NCI-H510A (cell line): Measurements from ENCODE around the gene SULT1E1.
"Not testable (repeated sequence)": the region's sequence is repeated elsewhere in the genome, so short reads cannot be mapped to it uniquely, and the experiment has no call there.

ENCODE experiments used
- DNase-seq: peaks from one replicate; lab custom pipeline; 2025; lab: John Stamatoyannopoulos, UW

The SULT1E1 gene

DNA sequence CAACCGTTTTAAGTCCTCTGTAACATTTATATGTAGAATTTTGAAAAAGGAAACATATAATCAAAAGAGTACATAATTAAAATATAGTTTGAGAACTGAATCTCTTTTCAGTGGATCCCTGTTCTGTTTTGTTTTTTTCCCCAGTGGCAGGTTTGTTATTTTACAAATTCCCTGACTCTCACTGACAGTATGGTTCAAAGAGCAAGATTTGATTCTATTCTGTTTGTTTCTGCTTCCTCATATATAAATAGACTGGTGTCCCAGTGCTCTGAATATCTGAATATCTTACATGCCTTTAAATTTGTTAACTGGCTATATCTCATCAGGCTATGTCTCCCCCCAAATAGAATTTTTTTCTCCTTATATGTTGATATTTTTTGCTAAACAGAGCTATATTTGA, 16.6 kb downstream of the SULT1E1 start:
- DNase-seq, result no peak

DNA sequence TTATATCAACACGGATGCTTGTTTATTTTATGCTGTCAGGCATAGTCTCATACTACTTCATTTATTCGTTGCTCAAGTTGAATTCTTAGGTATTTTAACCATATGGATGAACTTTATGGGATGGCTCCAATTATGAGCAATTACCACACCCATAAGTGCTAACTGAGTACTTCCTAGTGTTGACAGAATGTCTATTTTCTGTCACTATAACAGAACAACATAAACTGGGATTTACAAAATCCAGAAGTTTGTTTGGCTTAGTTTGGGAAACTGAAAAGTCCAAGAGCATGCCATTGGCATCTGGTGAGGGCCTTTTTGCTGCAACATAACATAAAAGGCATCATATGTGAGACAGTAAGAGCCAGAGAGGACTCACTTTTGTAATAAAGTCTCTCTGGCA, 21.0 kb downstream of the SULT1E1 start:
- DNase-seq, result no peak

DNA sequence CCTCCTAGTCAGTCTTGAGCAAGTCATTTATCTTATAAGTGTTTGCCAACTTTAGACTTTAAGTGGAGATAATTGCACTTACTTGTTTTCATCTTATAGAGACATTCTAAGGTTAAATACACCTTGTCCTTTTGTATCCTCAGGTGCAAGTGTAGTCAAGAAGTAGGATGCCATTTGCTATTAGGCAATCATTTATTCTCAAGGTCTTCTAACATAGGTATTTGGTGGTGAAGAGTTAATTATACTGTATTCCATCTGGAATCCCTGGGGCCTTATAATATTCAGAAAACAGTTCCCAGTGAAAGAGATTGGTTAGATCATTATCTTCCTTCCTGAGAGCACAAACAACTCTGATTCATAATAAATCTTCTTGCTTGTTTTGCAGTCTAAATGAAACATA, 23.7 kb downstream of the SULT1E1 start:
- no peak for DNase-seq

DNA sequence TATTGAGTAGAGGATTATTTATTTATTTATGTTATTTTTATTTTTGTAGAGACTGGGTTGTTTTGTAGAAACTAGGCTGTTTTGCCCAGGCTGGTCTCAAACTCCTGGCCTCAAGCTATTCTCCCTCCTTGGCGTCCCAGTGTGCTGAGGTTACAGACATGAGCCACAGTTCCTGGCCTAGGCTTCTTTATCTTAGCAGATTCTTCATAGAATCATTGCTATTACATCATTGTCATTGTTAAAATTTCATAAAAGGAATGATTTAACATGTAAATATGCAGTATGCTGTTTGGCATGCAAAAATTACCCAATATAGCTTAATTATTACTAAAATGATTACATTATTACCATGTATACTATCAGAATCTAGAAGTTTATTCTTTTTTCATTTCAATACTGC, 24.2 kb downstream of the SULT1E1 start:
- DNase-seq, result no peak

DNA sequence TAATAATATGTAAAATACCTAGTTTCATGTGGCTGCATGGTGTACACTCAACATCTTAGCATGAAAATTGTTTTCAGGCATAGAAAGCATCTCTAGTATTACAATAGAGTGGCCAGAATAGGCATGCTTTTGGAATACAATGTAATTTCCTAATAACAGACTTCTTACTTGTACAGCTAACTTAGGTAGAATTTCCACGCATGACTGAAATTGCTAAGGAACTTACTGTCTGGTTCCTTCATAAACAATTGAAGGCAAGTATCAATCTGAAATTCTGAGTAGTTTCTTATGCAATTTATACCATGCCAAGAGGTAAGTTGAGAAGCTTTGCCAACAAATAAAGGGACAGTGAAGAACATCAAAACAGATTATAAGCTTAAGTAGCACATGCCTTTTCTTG, 26.7 kb downstream of the SULT1E1 start:
- DNase-seq, result no peak

DNA sequence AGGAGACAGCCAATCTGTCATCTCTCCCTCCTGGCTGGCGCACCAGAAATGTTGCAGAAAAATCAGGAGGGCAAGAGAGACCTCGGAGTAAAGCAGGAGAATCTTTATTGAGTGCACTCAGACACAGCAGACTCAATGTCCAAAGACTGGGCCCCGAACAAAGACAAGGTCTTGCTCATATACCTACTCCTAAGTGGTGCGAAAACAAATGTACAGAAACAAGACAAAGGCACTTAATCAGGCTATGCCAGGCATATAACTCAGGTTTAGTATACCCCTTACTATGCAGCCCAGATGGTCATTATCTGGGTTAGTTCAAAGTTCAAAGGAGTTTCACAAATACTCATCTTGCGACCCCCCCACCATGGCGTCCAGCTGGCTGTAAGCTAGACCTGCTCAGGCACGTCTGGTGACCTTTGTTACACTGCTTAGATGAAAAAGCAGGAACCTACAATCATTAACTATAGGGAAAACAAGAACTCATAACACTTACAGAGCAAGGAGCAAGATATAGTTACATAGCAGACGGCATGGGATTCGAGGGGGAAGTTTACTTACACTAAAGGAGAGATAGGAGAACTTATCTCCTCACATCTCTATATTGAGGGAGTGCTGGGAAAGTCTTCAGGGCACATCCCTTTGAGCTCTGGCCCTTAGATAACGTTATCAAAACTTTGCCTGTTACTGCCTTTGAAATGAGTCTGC, 27.5 kb downstream of the SULT1E1 start:
- peak; percentile 4 for DNase-seq

DNA sequence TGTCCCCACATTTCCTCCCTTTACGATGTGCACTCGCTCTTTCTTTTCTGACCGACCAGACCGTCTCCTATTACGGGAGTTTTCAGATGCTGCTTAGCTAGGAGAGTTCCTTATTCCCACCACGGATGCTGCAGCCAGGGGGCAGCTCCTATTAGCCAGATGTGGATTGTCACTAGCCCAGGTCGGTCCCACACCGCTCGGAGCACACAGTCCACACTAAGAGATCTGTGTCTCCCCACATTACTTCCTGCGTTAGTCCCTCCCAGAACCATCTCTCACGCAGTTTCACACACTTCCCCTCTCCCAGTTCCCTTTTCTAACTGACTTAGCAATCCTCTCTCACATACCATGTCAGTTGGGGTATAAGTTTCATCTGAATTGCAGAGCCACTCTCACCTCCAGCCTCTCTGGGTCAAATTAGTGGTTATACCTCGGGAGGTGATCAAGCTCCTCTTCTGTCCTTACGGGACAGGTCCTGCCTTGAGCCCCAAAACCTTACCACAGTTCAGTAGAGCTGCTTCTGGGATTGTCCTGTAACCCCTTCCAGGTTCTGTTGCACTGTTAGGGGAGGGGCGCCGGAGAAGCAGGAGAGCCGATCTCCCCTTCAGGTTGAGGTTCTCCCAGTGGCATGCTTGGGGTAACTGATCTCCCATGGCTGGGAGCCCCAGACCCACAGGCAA, 28.2 kb downstream of the SULT1E1 start:
- no peak for DNase-seq

DNA sequence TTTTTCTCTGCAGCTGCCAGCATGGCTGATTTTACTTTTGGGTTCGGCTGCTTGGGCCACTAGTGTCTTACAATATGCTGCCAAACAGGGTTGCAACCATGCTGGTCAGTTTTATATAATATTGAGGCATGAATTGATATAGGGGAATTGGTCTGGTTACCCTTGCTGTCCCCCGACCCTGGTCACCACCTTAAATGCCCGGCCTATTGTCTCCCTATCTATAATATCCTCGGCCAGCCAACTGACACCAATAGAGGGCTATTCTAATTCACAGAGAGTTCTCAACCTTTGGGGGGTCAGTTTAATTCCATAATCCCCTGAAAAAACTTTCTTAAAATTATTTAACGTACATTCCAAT, 28.7 kb downstream of the SULT1E1 start:
- no peak for DNase-seq

DNA sequence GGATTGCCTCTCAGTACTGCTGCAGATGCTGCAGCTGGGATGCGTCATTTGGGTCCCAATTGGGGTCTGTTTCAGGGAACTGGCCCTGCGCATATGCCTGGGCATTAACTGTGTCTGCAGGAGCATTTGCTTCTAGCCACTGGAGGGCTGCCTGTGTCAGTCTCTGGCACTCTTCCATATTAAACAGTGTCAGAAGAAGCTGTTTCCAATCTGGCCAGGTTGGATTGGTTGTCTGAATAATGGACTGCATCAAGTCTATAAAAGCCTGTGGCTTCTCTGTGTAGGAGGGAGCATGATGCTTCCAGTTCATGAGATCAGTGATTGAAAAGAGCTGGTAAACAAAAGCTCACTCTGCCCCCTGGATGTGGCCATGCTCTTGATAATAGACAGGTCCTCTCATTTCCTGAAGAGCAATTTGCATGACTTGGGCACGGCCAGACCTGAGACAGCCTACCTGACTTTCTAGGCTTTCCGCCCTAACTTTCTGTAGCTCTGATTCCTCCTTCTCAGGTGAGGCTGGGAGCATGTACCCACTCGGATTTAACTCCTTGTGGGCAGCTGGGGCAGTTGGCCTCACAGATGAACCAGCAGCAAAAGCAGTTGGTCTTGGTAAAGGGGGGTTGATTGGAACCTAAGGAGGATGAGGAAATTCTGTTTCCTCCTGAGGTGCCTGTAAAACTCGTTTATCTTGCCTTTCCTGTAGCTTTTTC, 29.2 kb downstream of the SULT1E1 start:
- DNase-seq, result peak; percentile 70

DNA sequence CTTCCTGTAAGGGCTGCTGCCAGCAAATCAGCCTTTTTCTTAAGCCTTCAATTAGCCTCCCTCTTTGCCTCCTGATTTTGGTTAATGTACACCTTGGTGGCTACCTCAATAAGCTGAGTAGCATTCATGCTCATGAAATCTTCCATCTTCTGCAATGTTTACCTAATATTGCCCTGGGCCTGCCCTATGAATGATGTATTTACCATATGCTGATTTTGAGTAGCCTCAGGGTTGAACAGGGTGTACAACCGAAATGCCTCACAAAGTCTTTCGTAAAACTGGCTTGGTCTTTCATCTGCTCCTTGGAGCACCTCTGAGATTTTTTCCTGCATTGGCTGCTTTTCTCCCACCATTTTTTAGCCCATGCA, 29.8 kb downstream of the SULT1E1 start:
- no peak for DNase-seq

DNA sequence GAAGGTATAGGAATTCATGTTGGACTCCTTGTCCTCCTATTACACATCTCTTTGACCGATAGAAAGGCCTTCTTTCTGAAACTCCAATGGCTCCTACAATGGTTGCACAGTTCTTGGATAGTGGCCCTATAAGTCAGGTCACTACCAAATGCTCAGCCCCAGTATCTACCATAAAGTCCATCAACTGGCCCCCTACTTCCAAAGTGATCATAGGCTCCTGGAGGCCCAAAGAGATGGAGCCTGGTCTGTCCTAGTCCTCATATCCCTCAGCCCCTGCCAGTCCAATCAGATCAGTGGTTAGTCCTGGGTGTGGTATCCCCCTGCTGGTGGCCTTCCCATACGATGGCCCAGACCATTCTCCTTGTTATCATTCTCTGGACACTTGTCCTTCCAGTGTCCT, 30.3 kb downstream of the SULT1E1 start:
- DNase-seq, result no peak

DNA sequence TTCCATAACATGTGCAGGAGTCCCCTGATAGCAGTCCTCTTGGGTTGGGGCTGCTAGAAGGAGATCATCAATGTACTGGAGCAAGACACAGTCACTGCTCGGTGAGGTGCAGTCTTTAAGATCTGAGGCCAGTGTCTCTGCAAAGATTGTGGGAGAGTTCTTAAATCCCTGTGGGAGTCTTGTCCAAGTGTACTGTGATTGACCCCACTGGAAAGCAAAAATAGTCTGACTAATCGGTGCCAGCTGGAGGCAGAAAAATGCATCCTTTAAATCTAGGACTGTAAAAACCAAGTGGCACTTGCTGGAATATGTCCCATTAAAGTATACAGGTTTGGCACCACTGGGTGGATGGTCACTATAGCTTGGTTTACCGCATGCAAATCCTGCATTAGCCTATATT, 31.1 kb downstream of the SULT1E1 start:
- DNase-seq, result no peak

DNA sequence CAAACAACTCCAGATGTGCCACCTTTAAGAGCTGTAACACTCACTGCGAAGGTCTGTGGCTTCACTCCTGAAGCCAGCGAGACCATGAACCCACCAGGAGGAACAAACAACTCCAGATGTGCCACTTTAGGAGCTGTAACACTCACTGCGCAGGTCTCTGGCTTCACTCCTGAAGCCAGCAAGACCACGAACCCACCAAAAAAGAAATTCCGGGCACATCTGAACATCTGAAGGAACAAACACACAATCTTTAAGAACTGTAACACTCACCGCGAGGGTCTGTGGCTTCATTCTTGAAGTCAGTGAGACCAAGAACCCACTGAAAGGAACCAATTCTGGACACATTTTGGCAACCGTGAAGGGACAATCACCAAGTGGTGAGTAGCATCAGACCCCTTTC, 34.9 kb downstream of the SULT1E1 start:
- DNase-seq, result not testable (repeated sequence)

DNA sequence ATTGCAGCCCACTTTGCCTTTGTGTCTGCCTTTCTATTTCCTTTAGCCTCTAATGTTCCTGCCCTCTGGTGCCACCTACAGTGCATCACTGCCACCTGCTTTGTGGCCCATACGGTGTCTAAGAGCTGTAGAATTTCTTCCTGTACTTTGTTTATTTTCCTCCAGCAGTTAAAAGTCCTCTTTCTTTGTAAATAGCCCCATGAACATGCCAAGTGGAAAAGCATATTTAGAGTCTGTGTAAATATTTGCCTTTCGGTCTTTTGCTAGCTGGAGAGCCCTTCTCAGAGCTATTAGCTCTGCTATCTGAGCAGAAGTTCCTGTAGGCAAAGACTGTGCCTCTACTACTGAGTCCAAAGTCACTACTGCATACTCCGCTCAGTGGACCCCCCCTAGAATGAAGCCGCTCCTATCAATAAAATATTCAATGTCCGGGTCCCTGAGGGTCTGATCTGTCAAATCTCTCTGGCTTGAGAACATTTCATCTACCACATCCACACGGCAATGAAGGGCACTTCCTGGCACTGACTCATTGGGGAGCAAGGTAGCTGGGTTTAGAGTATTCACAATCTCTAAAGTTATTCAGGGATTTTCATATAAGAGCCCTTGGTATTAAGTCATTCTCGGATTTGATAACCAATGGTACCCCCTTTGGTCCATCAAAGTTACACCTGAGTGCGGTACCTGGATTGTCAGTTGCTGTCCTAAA, 36.3 kb downstream of the SULT1E1 start:
- DNase-seq, result peak; percentile 83

DNA sequence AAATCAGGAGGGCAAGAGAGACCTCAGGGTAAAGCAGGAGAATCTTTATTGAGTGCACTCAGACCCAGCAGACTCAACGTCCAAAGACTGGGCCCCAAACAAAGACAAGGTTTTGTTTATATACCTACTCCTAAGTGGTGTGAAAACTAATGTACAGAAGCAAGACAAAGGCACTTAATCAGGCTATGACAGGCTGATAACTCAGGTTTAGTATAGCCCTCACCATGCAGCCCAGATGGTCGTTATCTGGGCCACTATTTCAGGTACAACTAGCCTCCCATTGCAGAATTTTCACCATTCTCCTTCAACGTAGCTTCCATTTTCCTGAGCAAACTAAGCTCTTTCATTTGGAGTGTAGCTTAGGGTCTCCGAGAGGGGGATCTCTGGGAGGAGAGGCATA, 36.9 kb downstream of the SULT1E1 start:
- no peak for DNase-seq

DNA sequence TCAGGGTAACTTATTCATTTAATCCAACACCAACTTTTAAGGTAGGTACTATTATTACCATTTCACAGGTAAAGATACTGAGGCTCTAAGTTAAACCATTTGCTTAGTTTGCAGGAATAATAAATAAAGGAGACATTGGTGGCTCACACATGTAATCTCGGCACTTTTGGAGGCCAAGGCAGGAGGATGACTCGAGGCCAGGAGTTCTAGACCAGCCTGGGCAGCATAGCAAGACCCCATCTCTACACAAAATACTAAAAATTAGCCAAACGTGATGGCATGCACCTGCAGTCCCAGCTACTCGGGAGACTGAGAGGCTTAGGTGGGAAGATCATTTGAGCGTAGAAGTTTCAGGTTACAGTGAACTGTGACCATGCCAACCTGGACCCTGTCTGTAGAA, 37.7 kb downstream of the SULT1E1 start:
- DNase-seq, result no peak

DNA sequence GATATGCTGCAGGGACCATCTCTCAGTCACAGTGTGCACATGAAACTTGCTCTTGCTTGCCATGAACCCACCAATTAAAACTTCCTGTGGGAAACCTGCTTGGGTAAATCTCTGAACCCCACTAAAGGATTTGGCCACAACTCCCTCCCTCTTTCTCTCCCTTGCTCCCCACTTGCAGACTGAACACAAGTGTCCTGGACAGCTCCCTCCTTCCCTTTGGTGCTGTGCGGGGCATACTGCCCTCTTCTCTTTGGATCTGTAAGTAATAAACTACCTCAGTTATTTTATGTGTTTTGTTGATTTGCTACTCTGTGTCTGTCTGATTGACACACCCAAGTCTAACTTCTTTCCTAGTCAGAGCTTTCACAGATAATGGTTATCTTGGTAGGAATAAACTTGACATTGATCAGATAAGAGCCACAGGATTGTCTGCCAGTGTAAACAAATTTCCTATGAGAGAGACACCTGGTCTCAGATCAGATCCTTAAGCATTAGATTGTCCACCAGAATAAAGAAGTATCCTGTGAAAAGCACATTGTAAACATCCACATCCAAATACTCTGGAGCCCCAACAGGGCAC, 41.8 kb downstream of the SULT1E1 start:
- no peak for DNase-seq

DNA sequence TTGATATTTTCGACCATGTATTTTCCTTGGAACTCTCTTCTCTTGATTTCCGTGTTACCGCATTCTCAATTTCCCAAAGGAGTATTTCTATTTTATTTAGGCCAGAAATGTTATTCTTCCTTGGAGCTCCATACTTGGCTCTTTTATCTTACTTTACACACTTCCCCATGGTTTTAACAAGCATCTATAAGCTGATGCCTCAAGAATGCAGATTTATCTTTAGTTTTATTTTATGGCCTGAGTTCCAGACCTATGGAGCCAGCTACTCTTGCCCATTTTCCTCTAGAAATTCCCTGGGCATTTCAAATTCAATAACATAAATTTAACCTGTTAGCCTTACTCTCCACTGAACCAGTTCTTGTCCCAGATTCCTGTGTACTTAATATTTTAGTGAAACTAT, 43.7 kb downstream of the SULT1E1 start:
- DNase-seq, result no peak

DNA sequence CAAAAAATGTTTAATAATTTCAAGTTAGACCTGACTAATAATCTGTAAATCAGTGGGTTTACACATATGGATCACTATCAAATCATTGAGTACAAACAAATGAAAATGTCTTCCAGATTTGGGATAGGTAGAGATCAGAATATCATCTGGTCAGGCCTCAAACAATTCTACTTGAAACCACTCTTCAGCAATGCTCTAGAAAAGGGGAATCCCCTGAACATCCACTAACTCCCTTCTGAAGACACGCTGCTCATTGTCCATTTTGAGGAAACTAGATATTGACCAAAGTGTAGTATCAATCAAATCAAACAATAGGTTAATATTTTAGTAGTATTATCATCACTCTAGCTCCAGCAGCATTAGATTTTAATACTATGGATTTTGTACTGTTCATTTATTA, 46.3 kb downstream of the SULT1E1 start:
- DNase-seq, result no peak

DNA sequence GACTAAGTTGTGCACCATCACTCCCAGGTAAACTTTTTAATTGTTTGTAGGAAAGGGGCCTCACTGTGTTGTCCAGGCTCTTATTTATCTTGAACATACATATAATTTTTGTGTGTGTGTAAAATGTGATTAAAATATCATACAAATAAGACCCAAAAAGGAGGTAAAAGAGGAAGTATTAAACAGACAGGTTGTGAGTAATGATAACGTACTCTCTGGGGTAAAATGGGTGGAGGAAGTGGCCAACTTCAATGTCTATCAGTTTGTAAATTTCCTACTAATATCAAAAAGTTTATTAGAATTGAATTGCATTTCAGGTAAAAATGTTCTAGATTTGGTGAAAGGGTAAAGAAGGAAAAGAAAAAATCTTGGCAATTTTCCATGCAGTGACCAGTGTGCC, 48.8 kb downstream of the SULT1E1 start:
- DNase-seq, result no peak

DNA sequence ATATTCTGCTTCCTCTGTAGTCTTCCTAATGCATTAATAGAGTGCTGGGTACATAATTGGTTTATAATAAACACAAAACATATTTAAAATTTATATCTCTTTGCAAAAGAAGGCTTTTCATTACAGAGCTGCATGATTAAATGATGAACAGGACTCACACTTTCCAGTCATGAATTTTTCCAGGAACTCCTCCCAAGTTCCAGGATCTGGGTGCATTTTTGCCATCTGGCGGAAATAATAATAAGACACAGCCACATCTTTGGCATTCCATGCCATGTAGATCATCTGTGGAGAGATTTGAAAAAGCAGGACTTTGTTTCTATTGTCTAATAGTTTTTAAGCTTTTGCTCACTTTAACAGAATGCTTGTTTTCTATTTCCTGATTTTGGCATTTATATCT, 59.3 kb downstream of the SULT1E1 start:
- DNase-seq, result no peak

DNA sequence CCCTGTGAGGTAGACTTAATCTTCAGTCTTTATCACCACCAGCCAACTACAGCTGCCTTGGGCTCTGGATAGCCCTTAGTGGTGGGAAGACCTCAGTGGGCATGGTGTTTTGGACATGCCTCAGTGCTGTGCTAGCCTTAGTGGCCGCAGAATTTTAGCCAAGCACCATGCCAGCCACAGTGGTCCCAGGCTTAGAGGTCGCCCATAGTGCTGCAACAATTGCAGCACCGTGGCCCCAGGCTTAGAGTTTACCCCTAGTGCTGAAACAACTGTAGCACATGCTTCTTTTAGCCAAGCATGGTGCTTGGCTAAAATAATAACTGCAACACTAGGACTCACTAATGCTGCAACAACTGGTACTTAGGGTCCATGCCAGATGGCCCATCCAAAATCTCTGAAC, 60.6 kb downstream of the SULT1E1 start:
- DNase-seq, result no peak

DNA sequence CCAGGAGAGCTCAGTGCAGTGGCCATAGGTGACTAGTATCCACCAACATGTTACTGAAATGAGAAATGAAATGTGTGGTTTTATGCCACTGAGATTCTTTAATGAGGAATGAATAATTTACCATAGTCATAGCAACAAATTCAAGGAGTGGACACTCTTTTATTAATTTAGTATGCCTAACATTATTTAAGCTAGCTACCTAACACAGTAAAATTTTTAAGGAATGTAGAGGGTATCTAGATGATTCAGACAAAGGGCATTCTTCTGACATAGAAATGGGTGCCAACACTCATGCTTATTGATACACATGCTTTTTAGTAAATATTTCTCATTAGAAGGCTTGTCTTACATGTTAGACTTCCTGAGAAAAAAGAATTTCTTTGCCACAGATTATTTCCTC, 66.2 kb downstream of the SULT1E1 start:
- DNase-seq, result no peak
